ENCODE data around the gene TMPRSS13.

DNA sequence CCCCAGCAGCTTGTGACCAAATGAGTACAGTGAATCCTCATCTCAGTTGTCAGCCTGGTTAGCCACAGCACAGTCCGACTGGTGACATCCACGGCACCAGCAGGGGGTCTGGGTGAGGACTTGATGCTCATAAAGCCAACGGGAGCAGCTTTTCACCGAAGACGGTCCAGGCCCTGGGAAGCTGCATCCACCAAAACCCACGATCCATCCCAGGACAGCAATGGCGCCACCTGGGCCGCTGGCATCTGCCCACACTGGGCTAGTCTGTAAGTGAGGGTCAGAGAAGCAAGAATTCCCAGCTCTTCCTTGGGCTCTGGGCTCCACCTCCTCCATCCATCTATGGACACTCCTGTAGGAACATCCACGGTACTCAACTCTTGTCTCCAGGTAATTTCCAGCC is 27.6 kb downstream of the TMPRSS13 start:
- TF ChIP-seq CTCF (IDR thresholded peaks at IDR 0.05; ENCODE audit: poor library complexity) (no peak), EZH2 (IDR thresholded peaks at IDR 0.05; ENCODE audit: borderline replicate concordance) (no peak)

Measured in hepatocyte (in vitro differentiated cells).